Kasumi-1 (cell line): ENCODE data around the gene JAZF1.

ENCODE experiments used
- DNase-seq, 2 experiments: peaks; one replicate each; lab custom pipeline; 2025; lab: John Stamatoyannopoulos, UW

JAZF1 gene

GRCh38 chr7:28165961-28166955, 14.3 kb downstream of the JAZF1 start:
- DNase-seq = no peak

DNA sequence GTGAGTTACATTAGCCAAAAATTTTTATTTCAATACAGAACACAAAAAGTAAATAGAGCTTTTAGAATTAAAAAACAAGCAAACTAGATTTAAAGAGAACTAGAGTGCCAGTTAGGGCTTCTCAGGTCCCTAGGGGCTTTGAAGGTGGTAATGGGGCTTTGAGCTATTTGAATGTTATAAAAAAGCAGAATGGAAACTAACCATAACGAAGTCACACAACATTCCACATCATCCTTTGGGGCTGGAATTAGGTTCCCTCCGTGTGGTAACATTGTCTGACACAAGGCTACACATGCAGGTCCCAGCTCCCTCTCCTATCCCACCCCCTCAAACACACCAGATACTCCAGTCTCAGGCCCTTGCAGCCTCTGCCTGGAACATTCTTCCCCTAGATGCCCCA, 15.3 kb downstream of the JAZF1 start:
- DNase-seq = no peak

DNA sequence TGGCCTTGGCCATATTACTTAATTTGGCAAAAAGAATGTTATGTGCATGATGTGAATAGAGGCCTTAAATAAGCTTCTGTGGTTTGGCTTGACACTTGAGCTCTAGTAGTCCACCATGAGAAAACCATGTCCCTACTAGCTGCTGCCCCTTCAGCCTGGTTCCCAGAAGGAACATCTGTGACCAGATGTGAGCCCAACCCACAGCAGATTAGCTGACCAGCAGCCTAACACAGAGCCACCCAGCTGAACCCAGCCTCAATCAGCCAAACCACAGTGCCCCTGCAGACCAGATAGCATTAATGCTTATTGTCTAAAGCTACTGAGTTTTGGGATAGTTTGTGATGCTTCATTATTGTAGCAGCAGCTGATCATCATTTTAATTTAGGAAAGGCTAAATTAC, 16.6 kb downstream of the JAZF1 start:
- no peak for DNase-seq

DNA sequence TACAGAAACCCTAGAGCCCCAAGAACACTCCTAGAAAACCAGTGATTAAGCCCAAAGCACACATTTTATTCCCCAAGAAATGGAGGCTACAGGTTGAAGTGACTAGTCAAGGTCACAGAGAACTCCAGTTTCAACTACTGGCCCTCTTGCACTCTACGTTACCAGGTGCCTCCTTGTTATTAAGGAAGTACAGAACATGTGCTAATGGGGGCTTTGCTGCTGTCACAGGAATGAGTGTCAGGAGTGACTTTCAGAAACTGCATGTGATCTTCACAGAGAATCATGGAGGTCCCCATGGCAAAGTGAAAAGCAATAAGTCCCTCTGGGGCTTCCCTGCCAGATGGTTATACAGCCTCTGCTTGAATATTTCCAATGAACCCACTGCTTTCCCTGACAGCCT, 19.3 kb downstream of the JAZF1 start:
- no peak for DNase-seq

GRCh38 chr7:28160551-28160991, 20.0 kb downstream of the JAZF1 start:
- DNase-seq = no peak

- DNase-seq = no peak
Measured at GRCh38 chr7:28157831-28158416, 22.7 kb downstream of the JAZF1 start.

DNA sequence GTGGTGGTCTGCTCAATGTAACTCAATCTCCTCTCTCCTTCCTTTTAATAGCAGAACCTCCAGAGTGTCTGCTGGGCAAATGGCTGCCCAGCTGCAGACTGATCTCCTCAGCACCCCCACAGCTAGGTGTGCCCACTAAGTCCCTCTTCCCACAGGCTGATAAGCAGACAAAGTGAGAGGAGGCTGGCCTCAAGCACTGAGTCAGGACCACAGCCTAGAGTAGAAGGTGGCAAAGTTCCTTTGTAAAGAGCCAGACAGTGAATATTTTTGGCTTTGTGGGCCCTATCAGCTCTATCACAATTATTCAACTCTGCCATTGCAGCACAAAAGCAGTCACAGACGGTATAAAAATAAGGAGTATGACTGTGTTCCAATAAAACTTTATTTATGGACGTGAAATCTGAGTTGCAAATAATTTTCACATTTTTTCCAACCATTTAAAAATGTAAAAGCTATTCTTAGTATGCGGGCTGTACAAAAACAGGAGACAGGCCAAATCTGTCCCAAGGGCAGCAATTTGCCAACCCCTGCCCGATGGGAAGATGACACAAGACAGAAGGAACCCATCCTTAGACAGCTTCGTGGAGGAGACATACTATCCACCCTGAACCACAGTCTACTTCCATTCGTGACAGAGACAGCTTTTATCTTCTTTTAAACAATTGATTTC, 23.4 kb downstream of the JAZF1 start:
- DNase-seq = no peak

GRCh38 chr7:28156401-28156800, 24.2 kb downstream of the JAZF1 start:
- no peak for DNase-seq

DNA sequence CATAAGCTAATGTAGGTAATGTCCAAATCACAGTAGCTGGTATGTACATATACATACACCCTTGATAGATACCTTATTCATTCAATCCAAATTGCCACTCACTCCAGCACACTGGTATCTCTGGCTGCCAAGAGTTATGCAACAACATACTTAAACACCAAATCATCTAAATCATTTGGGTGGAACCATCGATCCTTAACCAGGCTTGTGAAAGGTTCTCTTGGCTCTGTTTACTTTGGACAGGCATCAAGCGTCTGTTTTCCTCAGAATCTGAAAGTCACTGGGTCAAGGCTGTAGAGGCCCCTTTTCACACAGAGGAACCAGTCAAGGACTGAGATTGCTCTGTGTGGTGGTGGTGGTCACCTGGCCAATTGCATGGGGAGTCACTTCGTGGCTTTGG, 24.6 kb downstream of the JAZF1 start:
- no peak for DNase-seq

DNA sequence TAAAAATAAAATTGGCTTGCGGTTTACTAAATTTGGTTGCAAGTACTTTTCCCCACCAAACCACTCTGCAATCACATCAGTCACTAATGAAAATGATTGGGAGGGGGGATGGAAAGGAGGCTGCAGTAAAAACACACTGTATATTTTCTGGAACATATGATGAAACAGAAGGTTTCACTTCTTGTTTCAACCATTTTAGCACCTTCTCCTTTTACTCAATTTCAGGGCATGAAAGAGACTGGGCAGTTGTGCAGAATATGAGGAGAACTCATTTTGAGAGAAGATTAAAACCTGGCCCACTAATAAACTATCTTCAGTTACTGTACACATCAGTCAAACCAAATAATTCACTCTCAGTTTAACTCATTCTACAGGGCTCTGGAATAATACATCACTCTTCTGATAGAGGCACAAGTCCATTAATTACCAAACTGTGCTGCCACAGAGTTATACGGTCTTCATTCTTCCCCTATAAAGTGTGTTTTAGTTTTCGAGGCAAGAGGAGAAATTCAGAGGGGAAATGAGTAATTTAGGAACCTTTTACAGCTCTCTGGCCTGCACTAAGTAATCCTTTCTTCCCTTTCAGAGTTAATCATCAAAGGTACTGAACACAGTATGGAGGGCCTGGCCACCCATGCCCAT, 25.5 kb downstream of the JAZF1 start:
- DNase-seq = no peak

DNA sequence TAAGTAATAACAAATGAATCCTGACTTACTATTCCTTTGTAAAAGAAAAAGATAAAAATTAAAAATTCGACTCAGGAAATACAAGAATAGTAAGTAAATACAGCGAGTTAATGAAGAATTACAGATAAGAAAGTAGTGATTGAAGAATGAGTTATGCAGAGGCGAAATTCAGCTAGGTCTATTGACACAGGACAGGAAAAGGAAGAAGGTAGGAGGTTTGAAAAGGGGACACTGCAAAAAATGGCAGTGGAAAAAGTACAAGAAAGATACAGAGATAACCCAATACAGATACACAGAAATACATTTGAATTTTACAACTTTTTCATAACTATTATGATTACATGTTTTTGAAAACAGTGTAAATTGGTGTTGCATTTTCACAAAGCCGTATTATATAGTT, 28.0 kb downstream of the JAZF1 start:
- DNase-seq = no peak

DNA sequence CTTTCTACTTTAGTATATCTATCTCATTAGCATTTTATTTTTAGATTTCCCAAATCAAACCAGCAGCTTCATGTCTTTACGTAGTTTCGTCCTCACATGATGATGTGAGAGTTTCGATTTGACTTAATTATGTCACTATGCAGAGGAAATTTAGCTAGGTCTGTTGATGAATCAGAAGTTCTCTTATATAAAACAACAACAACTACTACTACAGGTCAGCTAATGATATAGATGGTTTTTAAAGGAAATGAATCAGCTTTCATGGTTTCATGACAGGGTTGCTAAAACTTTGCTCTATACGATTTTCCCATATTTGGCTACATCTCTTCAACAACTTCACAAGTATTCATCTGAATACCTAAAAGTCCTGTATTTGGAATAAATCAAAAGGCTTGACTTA, 28.6 kb downstream of the JAZF1 start:
- DNase-seq = no peak

- DNase-seq = no peak
Measured at GRCh38 chr7:28149291-28150101, 31.1 kb downstream of the JAZF1 start.

GRCh38 chr7:28145931-28146330, 34.7 kb downstream of the JAZF1 start:
- DNase-seq = no peak

GRCh38 chr7:28145090-28145626, 35.4 kb downstream of the JAZF1 start:
- no peak for DNase-seq

GRCh38 chr7:28144266-28144665, 36.3 kb downstream of the JAZF1 start:
- DNase-seq = no peak

DNA sequence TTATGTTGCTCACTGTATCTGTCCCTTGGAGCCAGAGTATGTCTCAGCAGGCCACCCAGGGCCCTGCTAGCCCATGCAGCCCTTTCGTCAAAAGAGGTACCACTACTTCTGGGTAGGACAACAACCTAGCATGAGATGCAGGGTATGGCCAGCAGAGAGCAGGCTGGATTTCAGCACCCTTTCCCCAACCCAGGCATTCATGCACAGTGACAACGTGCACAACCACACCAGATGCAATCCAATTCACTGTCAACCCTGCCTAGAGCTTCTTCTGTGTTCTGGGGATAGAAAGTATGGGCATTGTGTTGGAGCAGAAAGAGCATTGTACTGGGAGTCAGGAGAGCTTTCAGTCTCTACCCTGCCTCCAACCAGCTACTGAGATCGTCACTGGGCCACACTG, 37.9 kb downstream of the JAZF1 start:
- no peak for DNase-seq

DNA sequence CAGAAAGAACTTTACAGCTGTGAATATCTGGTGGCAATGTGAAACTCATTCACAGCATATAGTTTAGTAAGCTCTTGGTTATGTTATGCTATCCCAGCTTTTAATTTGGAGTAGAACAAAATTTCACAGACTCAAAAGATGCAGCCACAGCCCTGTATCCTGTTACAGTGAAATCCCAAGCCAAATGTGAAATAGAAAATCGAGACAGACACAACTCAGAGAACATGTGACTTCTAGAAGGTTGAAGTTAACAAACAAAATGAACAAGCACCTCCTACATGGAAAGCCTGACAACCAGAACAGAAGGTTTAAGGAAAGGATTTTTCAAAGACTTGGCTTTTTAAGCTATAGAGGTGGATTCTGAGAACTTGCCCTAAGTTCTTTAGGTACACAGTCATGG, 39.6 kb downstream of the JAZF1 start:
- no peak for DNase-seq

- no peak for DNase-seq
Measured at GRCh38 chr7:28138837-28139236, 41.8 kb downstream of the JAZF1 start.

DNA sequence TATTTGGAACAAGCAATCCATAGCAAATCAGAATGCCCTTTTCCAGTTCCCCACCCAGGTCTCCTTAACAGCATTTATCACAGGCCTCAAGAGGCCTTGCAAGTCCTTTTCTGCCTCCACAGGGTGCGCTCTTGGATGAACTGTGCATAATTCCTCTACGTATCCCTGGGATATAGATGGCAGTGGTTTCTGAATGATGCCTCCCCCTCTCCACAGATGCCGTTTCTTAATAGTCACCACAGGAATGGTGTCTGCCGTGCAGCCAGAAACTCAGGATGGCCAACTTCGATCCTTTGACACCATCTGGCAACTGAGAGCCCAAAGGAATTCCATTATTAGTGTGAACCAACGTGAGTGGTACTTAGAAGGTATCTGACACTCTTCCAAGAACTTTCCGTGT, 43.1 kb downstream of the JAZF1 start:
- no peak for DNase-seq

DNA sequence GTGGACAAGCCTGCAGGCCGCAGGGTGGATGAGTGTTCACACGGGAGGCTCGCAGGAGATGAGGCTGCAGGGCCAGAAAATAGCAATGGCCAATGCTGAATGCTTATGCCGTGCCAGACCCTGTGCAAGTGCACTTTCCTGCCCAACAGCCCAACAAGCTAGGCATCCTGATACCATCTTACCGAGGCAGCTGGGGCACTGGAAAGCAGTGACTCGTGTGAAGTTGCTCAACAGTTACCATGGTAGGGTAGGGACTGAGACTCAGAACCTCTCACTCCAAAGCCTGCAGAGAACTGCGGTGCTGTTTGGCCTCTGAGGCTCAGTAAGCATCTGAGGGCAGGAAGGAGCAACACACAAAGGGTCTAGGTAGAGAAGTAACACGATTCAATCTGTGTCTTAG, 43.7 kb downstream of the JAZF1 start:
- DNase-seq = no peak
